Stimulated activated naive CD8-positive, alpha-beta T cell treated with anti-CD3 and anti-CD28 coated beads, Interleukin-15, amount 100 ng/mL, for 72 hours (primary cell): Measurements from ENCODE around the gene GRPEL2.
A peak's percentile ranks its signal among the peaks of the same experiment; 100 is the strongest.
"Not testable (repeated sequence)": the region's sequence is repeated elsewhere in the genome, so short reads cannot be mapped to it uniquely, and the experiment has no call there.

Experiments
- ATAC-seq: fragments of 150-1000 bp; cut with Tn5 transposase; 2 replicates; pipeline ENCODE4 v1.10.0; 2021; ENCODE audit warnings: mild to moderate bottlenecking, moderate library complexity
- DNase-seq, 2 donors: peaks; one replicate each; pipeline ENCODE4 v3.0.0; 2021 to 2022
- H3K27ac Mint-ChIP-seq, 2 donors: one replicate each; pipeline ENCODE4 v1.8.0; 2022; ENCODE audit warnings: mild to moderate bottlenecking in 2 of 2, mixed read lengths in 2 of 2, moderate library complexity in 2 of 2
- H3K27me3 Mint-ChIP-seq: one replicate; pipeline ENCODE4 v1.8.0; 2022; ENCODE audit warnings: mixed read lengths
- H3K4me1 Mint-ChIP-seq: one replicate; pipeline ENCODE4 v1.8.0; 2022; ENCODE audit warnings: mild to moderate bottlenecking, mixed read lengths
- H3K4me3 Mint-ChIP-seq, 2 donors: one replicate each; pipeline ENCODE4 v1.8.0; 2022; ENCODE audit warnings: mild to moderate bottlenecking in 2 of 2, mixed read lengths in 2 of 2, moderate library complexity in 1 of 2
- H3K9me3 Mint-ChIP-seq, 2 donors: one replicate each; pipeline ENCODE4 v1.8.0; 2022; ENCODE audit warnings: mixed read lengths in 2 of 2

The GRPEL2 gene

DNA sequence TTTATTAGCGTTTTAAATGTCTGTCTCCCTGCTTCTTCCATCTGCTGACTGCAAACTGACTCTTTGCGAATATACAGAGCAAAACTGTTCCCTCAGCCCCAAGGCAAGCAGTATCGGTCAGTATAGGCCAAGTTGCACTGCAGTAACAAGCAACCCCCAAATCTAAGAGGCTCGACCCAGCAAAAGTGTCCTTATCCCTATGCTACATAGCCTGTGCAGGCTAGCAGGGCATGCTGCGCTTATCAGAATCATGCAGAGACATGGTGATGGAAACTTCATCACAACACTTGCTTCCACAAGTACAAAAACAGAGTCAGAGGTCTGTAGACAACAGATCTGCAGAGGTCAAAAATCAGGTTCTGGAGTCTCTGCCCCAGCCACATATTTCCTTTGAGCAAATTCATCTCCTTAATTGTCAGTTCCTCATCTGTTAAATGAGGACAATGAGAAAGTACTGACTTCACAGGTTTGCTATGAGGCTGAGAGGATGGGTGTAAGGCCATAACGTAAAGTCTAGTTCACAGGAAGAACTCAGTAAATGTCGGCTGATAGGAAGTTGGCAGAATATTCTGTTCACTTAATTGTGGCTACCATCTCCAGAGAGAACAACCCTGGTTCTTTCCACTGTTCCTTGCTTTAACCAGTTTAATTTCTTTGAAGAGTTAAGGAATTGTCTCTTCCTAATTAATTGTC is 43.3 kb downstream of the GRPEL2 start:
- Mint-ChIP-seq H3K4me3 (no peak overlapping the region), H3K4me1 (no peaks in the 10 kb centered on the region), H3K9me3 (peaks cover 0 to 6% of the 10 kb centered on the region in 2 donors), H3K27ac (peak overlapping the region in 1 of 2 donors; percentile 74), H3K27me3 (no peaks in the 10 kb centered on the region)
- DNase-seq = no peak
- no peak for ATAC-seq

- H3K4me1 Mint-ChIP-seq = no peaks in the 10 kb centered on the region
- DNase-seq (no peak), ATAC-seq (no peak)
- no peak overlapping the region for H3K4me3 Mint-ChIP-seq
- no peak overlapping the region for H3K27ac Mint-ChIP-seq
- H3K9me3 Mint-ChIP-seq = peaks cover 0 to 6% of the 10 kb centered on the region in 2 donors
- no peaks in the 10 kb centered on the region for H3K27me3 Mint-ChIP-seq
Observed at GRCh38 chr5:149389552-149390495, 44.5 kb downstream of the GRPEL2 start.

DNA sequence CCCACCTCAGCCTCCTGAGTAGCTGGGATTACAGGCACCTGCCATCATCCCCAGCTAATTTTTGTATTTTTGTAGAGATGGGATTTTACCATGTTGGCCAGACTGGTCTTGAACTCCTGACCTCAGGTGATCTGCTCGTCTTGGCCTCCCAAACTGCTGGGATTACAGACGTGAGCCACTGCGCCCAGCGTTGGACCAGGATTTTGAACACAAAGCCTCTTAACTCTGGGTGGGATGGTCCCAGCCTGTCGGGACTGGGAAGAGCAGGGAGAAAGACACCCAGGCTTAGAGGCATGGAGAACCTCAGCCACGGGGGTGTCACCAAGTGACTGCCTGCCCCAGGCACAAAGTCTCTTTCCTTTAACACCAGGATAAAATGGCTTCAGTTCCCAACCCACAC is 45.8 kb downstream of the GRPEL2 start:
- not testable (repeated sequence) for ATAC-seq, H3K4me3 Mint-ChIP-seq, H3K4me1 Mint-ChIP-seq, DNase-seq, H3K27ac Mint-ChIP-seq, H3K27me3 Mint-ChIP-seq, H3K9me3 Mint-ChIP-seq

DNA sequence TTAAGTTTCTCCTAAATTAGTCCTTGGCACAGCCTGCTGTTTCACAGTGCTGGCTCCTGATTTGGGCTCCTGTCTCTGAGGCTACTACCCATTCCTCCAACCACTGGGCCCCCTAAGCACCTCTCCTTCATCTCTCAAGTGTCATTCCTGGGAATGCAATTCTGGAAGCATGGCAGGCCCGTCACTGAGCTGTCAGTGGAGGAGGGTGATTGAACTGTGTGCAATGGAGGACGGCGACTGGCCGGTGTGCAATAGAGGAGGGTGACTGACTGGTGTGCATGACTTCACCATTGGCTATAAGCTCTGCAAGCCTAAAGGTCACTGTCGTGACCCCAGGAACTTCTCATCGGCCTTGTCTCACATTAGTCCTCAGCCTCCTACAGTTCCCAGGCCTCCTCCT is 46.2 kb downstream of the GRPEL2 start:
- no peak for DNase-seq
- H3K27me3 Mint-ChIP-seq = no peaks in the 10 kb centered on the region
- no peak for ATAC-seq
- no peak overlapping the region for H3K4me3 Mint-ChIP-seq
- peaks cover 0 to 6% of the 10 kb centered on the region in 2 donors for H3K9me3 Mint-ChIP-seq
- no peak overlapping the region for H3K27ac Mint-ChIP-seq
- no peaks in the 10 kb centered on the region for H3K4me1 Mint-ChIP-seq

DNA sequence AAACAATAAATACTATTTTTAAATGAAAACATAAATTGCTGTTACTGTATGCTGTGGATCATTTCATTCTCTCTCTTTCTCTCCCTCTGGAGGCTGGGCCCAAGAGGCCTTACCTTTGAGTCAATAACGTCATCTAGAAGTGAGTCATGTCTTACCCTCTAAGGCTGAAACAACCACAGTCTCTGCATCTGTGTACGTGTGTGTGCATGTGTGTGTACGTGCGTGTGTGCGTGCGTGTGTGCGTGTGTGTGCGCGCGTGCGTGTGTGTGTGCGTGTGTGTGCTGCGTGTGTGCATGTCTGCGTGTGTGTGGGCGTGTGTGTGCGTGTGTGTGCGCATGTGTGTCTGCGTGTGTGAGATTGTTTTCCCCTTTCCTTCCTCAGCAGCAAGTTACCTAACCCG is 47.4 kb downstream of the GRPEL2 start:
- no peak for ATAC-seq
- no peak overlapping the region for H3K27ac Mint-ChIP-seq
- no peak overlapping the region for H3K4me3 Mint-ChIP-seq
- peaks cover 0 to 6% of the 10 kb centered on the region in 2 donors for H3K9me3 Mint-ChIP-seq
- H3K27me3 Mint-ChIP-seq = no peaks in the 10 kb centered on the region
- no peaks in the 10 kb centered on the region for H3K4me1 Mint-ChIP-seq
- no peak for DNase-seq

- not testable (repeated sequence) for ATAC-seq, DNase-seq, H3K27ac Mint-ChIP-seq, H3K4me1 Mint-ChIP-seq, H3K9me3 Mint-ChIP-seq, H3K27me3 Mint-ChIP-seq, H3K4me3 Mint-ChIP-seq
Observed at GRCh38 chr5:149394996-149395395, 49.7 kb downstream of the GRPEL2 start.

DNA sequence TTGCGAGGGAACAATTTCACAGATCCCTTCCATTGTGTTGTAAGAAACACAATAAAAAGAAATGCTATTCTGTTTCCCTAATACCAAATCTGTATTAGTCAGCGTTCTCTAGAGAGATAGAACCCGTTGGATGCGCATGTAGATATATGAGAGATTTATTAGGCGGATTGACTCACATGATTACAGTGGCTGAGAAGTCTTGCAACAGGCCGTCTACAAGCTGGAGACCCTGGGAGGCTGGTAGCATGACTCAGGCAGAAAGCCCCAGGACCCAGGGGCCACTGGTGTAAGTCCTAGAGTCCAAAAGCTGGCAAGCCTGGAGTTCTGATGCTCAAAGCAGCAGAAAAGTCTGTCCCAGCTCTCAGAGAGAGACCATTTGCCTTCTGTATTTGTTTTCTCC is 52.2 kb downstream of the GRPEL2 start:
- no peaks in the 10 kb centered on the region for H3K27me3 Mint-ChIP-seq
- DNase-seq = no peak
- H3K4me3 Mint-ChIP-seq = no peak overlapping the region
- no peaks in the 10 kb centered on the region for H3K9me3 Mint-ChIP-seq
- ATAC-seq = no peak
- H3K4me1 Mint-ChIP-seq = no peaks in the 10 kb centered on the region
- H3K27ac Mint-ChIP-seq = no peak overlapping the region

DNA sequence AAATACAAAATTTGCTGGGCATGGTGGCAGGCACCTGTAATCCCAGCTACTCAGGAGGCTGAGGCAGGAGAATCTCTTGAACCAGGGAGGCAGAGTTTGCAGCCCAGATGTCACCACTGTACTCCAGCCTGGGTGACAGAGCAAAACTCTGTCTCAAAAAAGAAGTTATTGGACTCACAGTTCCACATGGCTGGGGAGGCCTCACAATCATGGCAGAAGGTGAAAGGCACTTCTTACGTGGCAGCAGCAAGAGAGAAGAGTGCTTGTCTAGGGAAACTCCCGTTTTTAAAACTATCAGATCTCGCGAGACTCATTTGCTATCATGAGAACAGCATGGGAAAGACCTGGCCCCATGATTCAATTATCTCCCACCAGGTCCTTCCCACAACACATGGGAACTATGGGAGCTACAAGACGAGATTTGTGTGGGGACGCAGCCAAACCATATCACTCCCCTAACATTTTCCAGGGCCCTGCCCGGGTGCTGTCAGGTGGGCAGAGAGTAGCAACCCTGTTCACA is 53.5 kb downstream of the GRPEL2 start:
- H3K4me1 Mint-ChIP-seq, H3K9me3 Mint-ChIP-seq, H3K27ac Mint-ChIP-seq, ATAC-seq, H3K4me3 Mint-ChIP-seq, DNase-seq, H3K27me3 Mint-ChIP-seq: not testable (repeated sequence)

DNA sequence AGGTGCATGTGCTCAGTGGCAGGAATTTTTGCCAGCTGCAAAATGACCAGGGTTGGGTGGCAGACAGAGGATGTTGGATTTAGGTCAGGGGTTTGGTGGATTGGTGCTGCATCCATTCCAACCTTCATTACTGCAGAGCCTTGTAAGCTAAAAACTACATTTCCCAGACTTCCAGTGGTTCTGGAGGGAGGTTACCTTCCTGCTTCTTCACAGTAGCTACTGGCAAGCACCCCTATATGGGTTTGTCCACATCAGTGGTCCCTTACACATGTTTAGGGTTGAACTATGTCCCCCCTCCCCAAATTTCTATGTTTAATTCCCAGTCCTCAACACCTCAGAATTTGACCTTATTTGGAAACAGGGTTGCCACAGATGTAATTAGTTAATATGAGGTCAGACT is 54.5 kb downstream of the GRPEL2 start:
- Mint-ChIP-seq H3K4me3 (no peak overlapping the region), H3K9me3 (no peaks in the 10 kb centered on the region), H3K4me1 (no peaks in the 10 kb centered on the region), H3K27ac (no peak overlapping the region), H3K27me3 (peaks cover 7% of the 10 kb centered on the region)
- ATAC-seq (no peak), DNase-seq (no peak)

DNA sequence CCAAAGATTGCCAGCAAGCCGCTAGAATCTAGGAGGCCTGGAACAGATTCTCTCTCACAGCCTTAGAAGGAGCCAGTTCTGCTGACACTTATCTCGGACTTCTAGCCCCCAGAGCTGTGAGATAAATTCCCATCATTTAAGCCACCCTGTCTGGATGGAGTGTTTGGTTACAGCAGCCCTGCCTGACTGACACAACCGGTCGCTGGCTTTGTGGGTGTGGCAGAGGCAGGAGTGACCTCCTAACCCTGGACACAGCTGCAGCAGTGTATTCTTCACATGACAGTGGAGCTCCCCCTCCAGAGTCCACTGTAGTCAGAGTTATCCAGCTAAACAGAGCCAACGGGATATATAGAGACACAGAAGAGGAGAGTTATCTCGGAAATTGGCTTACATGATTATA is 55.0 kb downstream of the GRPEL2 start:
- ATAC-seq (no peak), DNase-seq (no peak)
- Mint-ChIP-seq H3K4me1 (no peaks in the 10 kb centered on the region), H3K9me3 (no peaks in the 10 kb centered on the region), H3K27ac (no peak overlapping the region), H3K27me3 (peaks cover 7% of the 10 kb centered on the region), H3K4me3 (no peak overlapping the region)

DNA sequence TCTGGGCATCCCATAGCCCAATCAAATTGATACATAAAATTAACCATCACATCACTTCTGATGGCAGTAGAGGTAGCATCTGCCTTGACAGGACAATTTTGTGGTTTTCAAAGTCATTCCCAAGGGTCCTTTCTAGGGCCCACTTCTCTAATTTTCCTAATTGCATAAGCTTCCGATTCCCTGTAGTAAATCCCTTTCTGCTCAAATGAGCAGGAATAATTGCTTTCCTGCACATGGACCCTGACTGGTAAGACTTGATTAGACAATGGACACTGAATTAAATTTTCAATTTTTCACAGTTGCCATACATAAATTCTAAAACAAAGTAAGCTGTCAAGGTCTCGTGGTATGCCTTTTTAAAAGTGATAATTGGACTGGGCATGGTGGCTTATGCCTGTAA is 55.8 kb downstream of the GRPEL2 start:
- Mint-ChIP-seq H3K4me3 (no peak overlapping the region), H3K27me3 (peaks cover 7% of the 10 kb centered on the region), H3K9me3 (no peaks in the 10 kb centered on the region), H3K27ac (no peak overlapping the region), H3K4me1 (no peaks in the 10 kb centered on the region)
- ATAC-seq = no peak
- DNase-seq = no peak

GRCh38 chr5:149402291-149402690 is 57.0 kb downstream of the GRPEL2 start:
- no peak overlapping the region for H3K27ac Mint-ChIP-seq
- peaks cover 7% of the 10 kb centered on the region for H3K27me3 Mint-ChIP-seq
- ATAC-seq = no peak
- no peak for DNase-seq
- H3K9me3 Mint-ChIP-seq = no peaks in the 10 kb centered on the region
- no peaks in the 10 kb centered on the region for H3K4me1 Mint-ChIP-seq
- H3K4me3 Mint-ChIP-seq = no peak overlapping the region
